NCI-H2171 (cell line): ENCODE results near the gene ZMIZ1.

Source experiments
- DNase-seq: peaks from one replicate; lab custom pipeline; 2025; lab: John Stamatoyannopoulos, UW

Gene ZMIZ1

DNA sequence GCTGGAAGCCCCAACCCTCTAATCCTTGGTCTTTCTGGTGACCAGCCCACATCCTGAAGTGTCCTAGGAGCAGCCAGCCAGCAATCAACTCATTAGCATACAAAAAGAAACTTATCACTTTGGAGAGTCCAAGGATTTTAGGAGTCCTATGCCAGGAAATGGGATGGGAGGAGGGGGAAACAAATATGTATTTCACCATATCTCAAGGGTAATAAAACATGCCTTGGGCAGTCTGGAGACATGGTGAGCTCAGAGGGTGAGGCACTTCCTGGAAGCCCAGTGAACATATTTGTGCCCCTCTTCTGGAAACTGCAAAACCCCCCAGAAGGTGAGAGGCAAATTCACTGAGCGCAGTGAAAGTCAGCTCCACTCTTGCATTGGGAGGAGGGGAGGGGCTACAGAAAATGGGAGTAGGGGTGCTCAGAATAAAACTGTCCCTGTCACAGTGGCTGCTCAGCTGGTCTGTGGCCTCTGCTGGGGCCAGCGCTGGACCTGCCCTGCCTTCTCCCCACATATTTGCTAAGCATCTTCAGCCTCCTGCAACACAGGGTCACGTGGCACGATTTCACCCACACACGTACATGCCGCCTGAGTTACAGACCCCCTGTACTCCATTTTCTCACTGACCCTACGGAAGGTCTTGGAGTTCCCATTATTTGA lies 17.7 kb upstream of the ZMIZ1 start:
- no peak for DNase-seq

DNA sequence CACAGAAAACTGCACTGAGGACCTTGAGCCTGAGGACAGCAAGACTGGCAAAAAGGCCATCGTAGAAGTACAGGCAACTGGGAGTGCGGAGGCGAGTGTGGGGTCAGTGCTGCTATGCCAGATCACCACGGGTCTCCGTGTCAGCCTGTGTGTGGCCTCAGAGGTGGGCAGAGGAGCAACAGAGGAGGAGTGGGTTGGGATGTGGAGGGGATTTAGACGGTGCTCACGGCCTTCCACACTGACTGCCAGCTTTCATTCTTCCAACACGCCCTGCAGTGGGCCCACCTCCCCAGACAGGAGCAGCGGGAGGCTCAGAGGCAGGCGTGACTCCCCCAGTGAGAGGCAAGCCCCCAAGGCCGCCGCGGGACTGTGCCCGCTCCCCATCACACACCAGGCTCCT lies 17.0 kb upstream of the ZMIZ1 start:
- no peak for DNase-seq

DNA sequence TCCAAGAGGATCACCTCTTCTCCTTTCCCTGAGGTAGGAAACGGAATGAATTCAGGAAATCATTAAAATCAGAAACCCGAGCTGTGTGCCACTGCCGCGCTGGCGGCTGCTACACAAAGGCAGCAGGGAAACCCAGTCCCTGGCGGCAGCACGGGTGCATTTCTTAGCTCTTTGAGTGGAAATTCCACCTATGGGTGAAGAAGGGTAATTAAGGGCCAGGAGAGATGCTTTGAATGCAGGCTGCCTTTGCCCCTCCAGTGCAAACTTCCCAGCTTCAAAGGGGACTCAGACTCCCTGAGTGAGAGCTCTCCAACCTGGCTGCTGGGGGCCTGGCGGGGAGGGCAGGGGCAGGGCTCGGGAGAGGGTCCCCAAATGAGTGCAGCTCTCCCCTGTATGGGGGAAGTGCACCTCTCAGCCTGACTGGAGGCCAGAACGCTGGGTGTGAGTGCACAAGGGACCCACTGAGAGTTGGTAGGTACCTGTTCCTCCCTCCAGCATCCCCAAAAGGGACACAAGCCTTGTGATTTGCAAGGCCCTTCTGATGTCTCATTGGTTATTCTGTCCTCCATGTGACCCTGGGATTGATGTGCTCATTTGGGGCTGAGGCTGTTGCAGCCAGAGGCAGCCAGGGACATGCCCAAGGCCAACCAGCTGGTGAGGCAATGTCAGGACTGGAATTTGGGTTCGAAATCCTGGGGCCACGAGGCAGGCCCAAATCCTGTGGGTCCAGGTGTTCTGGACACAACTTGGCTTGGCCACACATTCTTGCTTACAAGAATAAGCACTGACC lies 16.3 kb upstream of the ZMIZ1 start:
- peak; percentile 26 for DNase-seq

DNA sequence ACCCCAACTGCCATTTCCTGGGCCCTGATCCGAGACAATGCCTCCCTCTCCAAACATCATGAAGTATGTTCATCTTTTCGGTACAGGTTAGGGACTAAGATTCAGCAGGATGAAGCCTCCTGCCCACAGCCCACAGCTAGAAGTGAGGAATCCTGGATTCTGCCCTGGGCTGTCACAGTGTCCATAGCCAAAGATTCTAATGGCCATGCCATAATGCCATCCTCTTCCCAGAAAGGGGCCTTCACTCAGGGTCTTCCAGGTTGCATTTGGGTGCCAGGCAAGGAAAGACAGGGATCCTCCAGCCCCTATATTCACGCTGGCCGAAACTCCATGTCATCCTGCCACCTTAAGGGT lies 15.7 kb upstream of the ZMIZ1 start:
- DNase-seq, result no peak

DNA sequence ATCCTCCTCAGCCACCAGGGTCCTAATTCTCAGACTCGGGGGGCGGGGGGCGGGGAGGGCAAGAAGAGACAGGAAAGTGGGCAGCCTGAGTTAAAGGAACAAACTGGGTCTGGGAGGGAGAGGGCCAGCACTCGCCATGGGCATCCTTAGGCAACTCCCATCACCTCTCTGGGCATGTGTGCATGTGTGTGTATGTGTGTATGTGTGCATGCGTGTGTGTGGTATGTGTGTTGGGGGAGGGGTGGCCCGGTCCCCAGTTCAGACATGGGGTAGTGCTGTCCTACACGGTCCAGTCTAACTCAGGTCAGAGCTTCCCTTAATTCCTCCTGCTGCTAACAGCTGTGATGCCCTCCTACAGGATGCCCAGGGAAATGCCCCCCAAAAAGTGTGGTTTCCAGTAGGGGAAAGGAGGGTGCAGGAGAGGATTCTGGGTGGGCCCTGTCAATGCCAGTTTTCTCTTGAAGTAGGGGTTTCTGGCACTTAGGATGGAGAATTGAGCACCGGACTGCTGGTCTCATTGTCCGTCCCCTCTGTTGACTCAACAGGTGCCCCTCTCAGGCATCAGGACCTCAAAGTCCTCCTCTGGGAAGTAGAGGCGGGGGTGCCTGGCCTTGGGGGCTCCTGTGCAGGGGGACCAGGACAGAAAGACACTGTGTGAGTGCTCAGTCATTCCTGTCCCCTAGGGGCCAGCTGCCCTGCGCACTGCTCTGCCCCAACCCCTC lies 15.1 kb upstream of the ZMIZ1 start:
- no peak for DNase-seq

DNA sequence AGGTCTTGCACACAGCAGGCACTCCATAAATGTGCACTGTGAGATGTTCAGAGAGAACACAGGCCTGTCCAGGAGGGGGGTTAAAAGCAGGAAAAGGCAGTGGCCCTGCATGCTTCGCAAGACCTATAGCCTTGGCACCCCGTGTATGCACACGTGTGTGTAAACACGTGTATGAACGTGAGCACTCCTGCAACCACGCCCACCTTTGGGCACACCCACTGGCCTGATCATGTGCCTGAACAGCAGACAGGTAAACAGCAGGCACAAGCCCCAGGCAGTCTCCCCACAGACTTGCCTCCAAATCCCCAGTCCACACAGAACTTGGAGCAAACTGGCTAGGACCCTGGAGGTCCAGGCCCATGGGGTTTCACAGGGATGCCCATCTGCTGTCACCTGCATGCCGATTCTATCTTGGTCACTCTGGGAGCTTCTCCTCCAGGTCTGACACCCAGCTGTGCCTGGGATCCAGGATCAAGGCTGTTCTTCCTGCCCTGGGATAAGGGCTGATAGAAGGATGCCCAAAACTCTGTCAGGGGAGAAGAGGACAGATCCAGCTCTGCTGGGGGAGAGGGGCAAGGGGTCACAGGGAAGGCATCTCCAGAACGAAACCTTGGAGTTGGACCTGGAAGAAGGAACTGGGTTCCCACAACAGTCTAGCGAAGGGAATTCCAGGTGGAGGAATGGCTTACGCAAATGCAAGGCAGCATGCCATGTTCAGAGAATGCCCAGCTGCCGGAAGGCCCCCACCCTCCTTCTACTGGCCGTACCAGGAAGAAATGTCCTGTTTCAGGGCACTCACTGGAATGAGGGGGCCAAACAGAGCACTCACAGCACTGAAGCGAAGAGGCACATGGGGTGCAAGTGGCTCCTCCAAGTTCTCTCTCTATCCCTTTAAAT lies 14.3 kb upstream of the ZMIZ1 start:
- no peak for DNase-seq

DNA sequence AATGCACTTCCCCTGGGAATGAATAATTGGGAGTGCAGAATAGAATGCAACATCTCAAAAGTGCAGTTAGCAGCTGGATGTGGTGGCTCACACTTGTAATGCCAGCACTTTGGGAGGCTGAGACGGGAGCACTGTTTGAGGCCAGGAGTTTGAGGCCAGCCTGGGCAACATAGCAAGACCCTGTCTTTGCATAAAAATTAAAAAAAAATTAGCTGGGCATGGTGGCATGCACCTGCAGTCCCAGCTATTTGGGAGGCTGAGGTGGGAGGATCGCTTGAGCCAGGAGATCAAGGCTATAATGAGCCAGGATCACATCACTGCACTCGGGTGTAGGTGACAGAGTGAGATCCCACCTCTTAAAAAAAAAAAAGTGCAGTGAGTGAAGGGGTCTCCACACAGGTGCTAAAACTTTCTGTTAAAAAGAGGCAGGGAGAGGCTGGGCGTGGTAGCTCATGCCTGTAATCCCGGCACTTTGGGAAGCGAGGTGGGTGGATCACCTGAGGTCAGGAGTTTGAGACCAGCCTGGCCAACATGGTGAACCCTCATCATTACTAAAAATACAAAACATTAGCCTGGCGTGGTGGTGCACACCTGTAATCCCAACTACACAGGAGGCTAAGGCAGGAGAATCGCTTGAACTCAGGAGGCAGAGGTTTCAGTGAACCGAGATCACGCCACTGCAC lies 13.5 kb upstream of the ZMIZ1 start:
- DNase-seq, result no peak

DNA sequence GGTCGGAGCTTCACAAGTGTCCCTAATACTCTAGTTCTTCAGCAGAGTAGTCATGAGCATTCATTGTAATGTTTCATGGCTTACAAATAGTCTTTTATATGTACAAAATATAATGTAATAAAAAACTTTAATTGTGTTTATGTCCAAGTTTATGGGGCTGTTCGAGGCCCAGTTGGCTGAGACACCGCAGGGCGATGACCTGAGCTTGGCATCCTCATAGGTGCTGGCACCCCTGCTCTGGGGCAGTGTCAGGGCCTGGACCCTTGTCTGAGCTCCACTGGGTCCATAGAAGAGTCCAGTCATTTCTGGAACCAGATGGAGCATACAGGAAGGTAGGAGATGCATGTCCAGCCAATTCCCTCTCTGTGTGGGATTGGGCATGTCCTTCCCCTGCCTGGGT lies 12.9 kb upstream of the ZMIZ1 start:
- DNase-seq, result no peak

DNA sequence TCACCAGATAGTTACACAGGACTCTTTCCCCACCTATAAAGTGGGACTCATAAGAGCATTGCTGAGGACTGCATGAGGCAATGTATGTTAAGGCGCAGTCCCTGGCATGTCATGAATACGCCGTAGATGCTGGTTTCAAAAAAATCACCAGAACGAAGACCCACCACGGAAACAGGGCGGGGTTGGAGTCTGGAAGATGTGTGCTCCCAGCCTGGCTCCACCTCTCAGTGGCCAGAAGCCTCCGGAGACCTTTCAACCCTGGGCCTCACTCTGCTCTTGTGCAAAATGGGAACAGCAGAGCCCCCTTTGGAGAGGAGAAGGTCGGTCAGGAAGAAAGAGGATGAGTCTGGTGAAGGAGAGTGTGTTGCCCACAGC lies 12.4 kb upstream of the ZMIZ1 start:
- DNase-seq, result no peak

DNA sequence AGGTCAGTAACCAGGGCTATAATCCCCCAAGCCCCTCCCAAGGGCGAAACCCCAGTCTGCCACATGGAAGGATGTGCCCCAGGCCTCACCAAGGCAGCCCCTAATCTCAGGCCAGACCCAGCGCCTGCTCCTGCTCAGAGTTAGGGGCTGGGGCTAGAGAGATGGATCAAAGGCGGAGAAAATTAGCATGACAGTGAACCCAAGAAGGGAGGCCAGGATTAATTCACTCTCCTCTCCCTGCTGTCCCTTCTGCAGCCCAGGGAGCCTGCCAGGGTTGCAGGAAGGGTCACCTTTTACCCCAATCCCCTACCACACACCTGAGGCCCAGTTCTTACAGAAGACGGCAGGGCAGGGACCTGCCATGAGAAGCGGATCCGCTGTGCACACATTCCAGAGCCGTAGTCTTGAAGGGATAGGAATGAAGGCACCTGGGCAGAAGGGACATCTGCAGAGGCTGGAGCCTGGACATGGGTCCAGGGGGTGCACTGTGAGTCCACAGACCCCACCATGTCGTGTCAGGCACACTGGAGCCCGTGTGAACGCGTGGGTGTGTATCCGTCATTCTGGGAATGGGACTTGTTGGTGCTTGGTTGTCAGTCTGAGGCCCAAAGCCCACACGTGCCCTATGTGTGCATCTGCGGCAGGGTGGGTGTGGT lies 11.9 kb upstream of the ZMIZ1 start:
- no peak for DNase-seq

DNA sequence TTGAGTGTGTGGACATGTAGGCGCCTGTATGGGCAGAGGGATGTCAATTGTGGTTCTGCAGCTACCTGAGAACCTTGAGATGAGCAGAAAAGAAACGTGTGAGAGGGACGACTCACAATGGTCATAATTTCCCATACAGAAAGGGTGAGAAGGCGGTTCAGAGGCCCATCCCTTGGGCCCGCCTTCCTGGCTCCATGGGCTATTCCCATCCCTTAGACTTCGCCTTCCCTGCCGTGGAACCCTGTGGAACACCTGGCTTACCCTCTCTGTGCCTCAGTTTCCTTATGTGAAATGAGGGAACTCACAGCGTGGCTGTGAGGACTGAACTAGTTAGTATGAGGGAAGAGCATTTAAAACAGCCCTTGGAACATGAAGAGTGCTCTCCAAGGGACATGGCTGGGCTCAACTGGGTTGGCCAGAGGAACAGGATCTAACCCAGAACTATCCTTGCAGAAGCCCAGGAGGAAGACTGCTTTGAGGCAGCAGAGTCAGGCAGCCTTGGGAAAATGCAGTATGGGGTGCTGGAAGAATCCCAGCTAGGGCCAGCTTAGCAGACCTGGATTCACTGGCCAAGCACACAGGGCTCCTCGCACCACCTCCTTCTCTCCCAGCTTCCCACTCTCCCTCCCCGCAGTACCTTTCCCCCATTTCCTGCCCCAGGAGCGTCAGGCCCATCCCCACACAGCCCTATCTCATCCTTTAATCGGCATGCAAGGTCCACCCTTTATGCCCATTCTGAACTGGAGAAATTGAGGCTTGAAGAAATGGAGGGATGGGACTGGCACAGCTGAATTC lies 11.1 kb upstream of the ZMIZ1 start:
- DNase-seq, result no peak

DNA sequence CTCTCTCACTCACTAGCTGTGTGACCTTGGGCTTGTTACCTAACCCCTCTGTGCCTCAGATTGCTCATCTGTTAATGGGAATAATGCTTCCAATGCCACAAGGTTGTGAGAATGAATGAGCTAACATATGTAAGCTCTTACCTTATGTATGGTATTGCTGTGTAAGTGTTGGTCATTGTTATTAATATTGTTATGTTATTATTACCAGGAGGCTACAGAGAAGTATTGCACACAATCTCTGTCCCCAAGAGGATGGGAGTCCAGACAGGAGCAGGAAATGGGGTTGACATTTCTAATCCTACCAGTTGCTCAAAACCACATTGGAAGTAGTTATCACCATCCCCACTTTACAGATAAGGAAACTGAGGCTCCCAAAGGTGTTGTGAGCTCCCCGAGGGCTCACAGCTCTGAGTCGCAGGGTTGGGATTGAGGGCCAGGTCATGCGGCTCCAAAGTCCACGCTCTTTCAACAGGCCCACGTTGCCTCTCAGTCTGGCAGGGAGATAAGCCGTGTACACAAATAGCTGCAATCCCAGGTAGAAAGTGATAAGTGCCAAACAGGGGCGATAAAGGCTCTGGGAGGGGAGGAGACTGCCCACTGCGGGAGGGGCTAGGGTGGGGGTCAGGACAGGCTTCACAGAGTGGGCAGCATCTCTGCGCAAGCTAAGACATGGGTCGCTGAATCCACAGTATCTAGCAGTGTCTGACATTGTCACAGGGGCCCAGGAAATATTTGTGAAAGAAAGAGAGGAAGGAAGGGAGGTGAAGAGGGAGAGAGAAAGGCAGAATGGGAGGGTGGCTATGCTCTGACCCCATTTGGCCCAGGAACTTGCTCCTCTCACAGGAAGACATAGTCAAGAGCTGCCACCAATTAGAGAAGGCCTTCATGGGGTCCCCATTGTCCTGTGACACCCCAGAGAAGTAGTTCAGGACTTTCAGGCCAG lies 9.6 kb upstream of the ZMIZ1 start:
- no peak for DNase-seq

DNA sequence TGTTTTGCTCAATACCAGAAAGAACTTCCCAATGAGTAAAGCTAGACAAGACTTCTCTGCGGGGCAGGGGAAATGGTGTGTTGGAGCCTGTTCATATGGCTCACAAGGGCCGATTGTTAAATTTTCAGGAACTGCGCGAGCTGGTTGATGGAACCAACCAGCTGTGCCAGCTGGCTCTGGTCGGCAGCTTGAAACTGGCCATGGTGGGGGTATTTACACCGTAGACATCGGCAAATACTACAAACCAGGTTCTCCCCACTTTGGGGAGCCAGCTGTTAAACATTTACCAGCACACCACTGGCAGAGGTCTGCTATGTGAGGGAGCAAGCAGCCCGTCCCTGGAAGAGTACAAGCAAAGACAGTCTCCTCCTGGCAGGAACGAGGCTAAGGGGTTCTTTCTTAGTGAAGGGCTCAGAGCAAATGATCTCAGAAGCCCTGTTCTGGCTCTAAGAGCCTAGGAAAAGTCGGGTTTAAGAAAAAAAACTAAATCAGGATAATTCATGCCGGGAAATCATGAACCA lies 8.8 kb upstream of the ZMIZ1 start:
- DNase-seq, result no peak

DNA sequence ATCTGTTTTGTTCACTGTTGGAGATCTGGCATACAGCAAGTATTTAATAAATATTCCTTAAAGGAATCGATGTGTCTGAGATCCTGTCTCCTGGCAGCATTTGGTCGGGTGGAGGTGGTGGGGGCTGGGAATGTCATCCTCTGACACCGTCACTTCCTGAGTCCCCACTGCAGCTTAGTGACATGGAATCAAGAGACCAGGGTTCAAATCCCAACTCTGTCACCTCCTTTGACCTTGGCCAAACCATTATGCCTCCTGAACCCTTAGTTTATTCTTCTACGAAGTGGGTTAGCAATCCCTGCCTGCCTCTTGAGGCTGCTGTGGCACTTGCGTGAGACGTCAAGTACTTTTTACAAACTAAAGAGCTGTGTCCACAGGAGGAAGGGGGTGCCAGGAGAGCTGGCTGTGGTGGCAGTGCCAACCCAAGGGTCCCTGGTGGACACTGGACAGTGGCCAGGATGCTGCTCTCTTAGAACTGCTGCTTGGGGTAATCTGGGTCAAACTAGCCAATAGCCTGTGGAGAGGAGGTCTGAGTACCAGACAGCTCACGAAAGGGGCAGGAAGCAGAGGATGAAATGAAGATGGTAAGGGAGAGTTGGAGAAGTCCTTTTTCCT lies 8.0 kb upstream of the ZMIZ1 start:
- no peak for DNase-seq

DNA sequence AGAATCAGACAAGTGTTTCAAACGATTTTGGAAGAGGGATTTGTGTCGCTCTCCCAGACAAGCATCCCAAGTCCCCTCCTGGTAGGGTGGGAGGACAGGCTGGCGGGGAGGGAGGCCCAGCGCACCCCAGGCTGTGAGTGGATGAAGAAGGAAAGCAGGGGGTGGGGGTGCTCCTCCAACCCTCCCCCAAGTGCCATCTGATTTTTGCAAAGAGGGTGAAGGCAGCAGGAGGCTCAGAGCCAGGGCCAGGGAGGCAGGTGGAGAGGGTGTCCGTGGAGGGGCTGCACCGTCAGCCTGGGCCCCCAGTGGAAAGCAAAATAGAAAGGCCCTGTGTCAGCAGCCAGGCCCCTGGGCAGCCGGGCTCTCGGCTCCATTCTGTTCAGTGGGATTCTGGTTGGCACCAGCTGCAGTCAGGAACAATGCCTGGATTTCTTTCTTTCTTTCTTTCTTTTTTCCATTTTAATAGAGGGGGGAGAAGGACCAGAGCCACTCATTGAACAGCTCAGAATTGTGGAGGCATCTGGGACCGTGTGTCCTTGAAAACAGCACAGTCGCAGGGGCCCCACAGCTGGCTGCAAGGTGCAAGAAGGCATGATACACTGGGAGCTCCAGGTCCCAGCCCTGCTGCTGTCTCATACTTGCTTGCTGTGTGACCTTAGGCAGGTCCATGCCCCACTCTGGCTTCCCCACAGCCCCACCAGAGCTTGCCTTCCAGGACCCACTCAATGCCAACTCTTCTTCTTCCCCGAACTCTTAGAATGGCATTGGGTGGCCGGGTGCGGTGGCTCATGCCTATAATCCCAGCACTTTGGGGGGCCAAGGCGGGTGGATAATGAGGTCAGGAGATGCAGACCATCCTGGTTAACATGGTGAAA lies 7.1 kb upstream of the ZMIZ1 start:
- no peak for DNase-seq

DNA sequence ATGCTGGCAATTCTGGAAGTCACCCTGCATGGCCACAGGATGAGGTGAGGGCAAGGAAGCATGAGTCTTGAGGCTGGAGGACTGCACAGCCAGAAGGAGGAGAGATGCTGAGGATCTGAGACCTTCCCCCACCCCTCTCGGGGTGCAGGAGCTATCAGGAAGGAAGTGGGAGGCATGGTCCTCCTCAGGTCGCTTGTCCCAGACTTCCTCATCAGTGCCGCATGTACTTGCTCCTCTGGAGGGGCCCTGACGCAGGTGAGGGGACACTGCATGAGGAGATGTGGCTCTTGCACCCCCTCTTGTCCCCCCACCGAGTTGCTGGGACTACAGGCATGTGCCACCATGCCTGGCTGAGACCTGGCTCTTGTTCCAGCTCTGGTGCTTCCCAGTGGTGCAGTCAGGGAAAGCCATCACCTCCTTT lies 5.7 kb upstream of the ZMIZ1 start:
- no peak for DNase-seq
